Keratinocyte (primary cell): ENCODE data around the gene MFAP3L. TPM values are rescaled to one million over a fixed set of nuclear protein-coding genes. Genes with fewer than 3 reads are reported as not detected.

ENCODE experiments used
- DNase-seq: peaks from one replicate; pipeline ENCODE4 v3.0.0-alpha.2; 2011; ENCODE audit warnings: low read depth, missing footprints, low spot score
- FAIRE-seq: peaks from 2 replicates; lab custom pipeline; 2011; peaks lifted over from hg19 to GRCh38; lab: Jason Lieb, UNC
- H2AFZ ChIP-seq: 2 replicates; pipeline ENCODE4 v1.6.0; 2012; ENCODE audit warnings: low read length, control low read depth, inconsistent platforms; ENCODE audit not compliant: control insufficient read depth
- H3K27ac ChIP-seq: 2 replicates; pipeline ENCODE4 v1.5.1; 2011; ENCODE audit warnings: low read length; ENCODE audit not compliant: control insufficient read depth, insufficient read depth
- H3K27me3 ChIP-seq: 3 replicates; pipeline ENCODE4 v1.6.0; 2011; ENCODE audit warnings: low read length; ENCODE audit not compliant: control insufficient read depth, insufficient read depth; ENCODE audit errors: extremely low read depth
- H3K36me3 ChIP-seq, 2 experiments: 2 replicates in 1 of 2; 3 replicates in 1 of 2; pipeline ENCODE4 v1.5.1; 2011; ENCODE audit warnings: low read length in 2 of 2, mild to moderate bottlenecking in 1 of 2; ENCODE audit not compliant: control insufficient read depth in 2 of 2, insufficient read depth in 2 of 2; ENCODE audit errors: extremely low read depth in 1 of 2
- H3K4me1 ChIP-seq: 3 replicates; pipeline ENCODE4 v1.5.1; 2011; ENCODE audit warnings: low read length; ENCODE audit not compliant: control insufficient read depth, insufficient read depth; ENCODE audit errors: extremely low read depth
- H3K4me2 ChIP-seq: 3 replicates; pipeline ENCODE4 v1.6.0; 2011; ENCODE audit warnings: low read depth, low read length; ENCODE audit not compliant: control insufficient read depth, insufficient read depth; ENCODE audit errors: extremely low read depth
- H3K4me3 ChIP-seq, 3 experiments: fragments of 200-600 bp in 1 of 3; sonication (generic) in 1 of 3; 2 replicates in 2 of 3; 3 replicates in 1 of 3; pipeline ENCODE4 v1.5.1; 2011 to 2016; ENCODE audit warnings: low read length in 3 of 3, mild to moderate bottlenecking in 3 of 3, control low read depth in 2 of 3, inconsistent platforms in 1 of 3, low read depth in 1 of 3, mixed read lengths in 1 of 3, mixed run types in 1 of 3, moderate library complexity in 1 of 3; ENCODE audit not compliant: control insufficient read depth in 2 of 3, insufficient read depth in 2 of 3; ENCODE audit errors: extremely low read depth in 1 of 3
- H3K79me2 ChIP-seq: 2 replicates; pipeline ENCODE4 v1.6.0; 2012; ENCODE audit warnings: low read length; ENCODE audit not compliant: control insufficient read depth, insufficient read depth
- H3K9ac ChIP-seq: 3 replicates; pipeline ENCODE4 v1.6.0; 2011; ENCODE audit warnings: low read length; ENCODE audit not compliant: control insufficient read depth, insufficient read depth; ENCODE audit errors: extremely low read depth
- H3K9me1 ChIP-seq: 3 replicates; pipeline ENCODE4 v1.6.0; 2011; ENCODE audit warnings: low read length; ENCODE audit not compliant: control insufficient read depth, insufficient read depth; ENCODE audit errors: extremely low read depth
- H3K9me3 ChIP-seq: 2 replicates; pipeline ENCODE4 v1.5.1; 2012; ENCODE audit warnings: low read depth, low read length; ENCODE audit not compliant: control insufficient read depth
- H4K20me1 ChIP-seq: 3 replicates; pipeline ENCODE4 v1.6.0; 2011; ENCODE audit warnings: low read length; ENCODE audit not compliant: control insufficient read depth, insufficient read depth; ENCODE audit errors: extremely low read depth
- EZH2 ChIP-seq: IDR thresholded peaks from one replicate; pipeline ENCODE4 v1.6.1; 2012; ENCODE audit warnings: inconsistent platforms, mild to moderate bottlenecking, low read length, moderate library complexity
- dilution Hi-C: fragments of 300-500 bp; cut with MboI; formaldehyde crosslinking; loops from one replicate; pipeline ENCODE4 v1.7.0; 2020; ENCODE audit warnings: low sequenced_read_pairs; ENCODE audit not compliant: extremely low pct_ligation_motif_present
- polyA plus RNA-seq, 5 experiments: library from polyadenylated mRNA; depleted of rRNA in 3 of 5; stranded (reverse) in 3 of 5; stranded (forward) in 1 of 5; unstranded in 1 of 5; fragments of >200 nt; gene quantifications; 1 replicate in 1 of 5; 2 replicates in 3 of 5; 3 replicates in 1 of 5; pipeline versions ENCODE4 v1.2.1 to v1.2.3, GENCODE V29; 2011 to 2012; ENCODE audit warnings: missing spikeins in 2 of 5, low read depth in 1 of 5, low replicate concordance in 1 of 5
- TF ChIP-seq, protein P1 (sequence below), 3 experiments: IDR thresholded peaks in 1 of 3; conservative IDR thresholded peaks in 1 of 3; optimal IDR thresholded peaks in 1 of 3; 2 replicates in 2 of 3; 3 replicates in 1 of 3; pipeline versions ENCODE3 to v1.5.1; 2011; ENCODE audit warnings: low read length in 3 of 3, mild to moderate bottlenecking in 3 of 3, moderate library complexity in 2 of 3, control low read depth in 1 of 3, inconsistent platforms in 1 of 3; ENCODE audit not compliant: insufficient read depth in 2 of 3; ENCODE audit errors: extremely low read depth in 1 of 3

Gene MFAP3L
- polyA plus RNA-seq, 1 donor (not counting 4 experiments of a cell fraction or from before 2014, with no cell fraction given) = 7.6 TPM

DNA sequence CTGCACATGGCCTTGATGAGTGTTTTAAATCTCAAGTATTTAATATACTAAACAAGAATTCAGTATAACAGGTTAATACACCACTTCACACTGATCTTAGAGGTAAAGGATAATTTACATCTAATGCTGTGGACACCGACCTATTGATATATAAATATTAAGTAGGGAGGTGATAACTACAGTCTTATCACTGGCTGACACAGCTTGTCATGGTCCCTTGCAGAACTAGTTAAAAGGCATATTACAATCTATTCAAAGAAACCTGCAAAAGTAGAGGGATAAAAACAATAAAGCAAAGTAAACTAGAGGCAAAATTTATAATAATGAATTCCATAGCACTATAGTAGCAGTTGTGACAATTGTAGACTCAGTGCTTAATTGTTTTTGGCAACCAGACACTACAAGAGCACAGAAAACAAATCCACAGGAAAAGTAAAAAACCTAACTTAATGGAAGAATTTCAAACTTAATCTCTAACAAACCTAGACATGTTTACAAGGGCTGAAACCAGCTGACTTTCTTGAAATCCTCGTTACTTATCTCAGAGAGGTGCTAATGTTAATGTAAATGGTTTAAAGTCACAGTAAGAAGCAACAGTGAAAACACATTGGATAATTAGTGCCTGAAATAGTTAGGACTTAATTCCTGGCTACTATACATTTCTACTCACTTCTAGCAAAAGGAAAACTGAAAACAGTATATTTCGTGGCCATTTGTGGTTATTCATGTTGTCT, 25.0 kb downstream of the MFAP3L start:
- H3K9me3 ChIP-seq = no peaks in the 10 kb centered on the region
- no peaks in the 10 kb centered on the region for H3K9me1 ChIP-seq
- H3K36me3 ChIP-seq = no peaks in the 10 kb centered on the region
- H3K27me3 ChIP-seq = no peaks in the 10 kb centered on the region
- H3K4me1 ChIP-seq = no peaks in the 10 kb centered on the region
- no peak overlapping the region for H2AFZ ChIP-seq
- H3K9ac ChIP-seq = no peak overlapping the region
- DNase-seq (no peak), FAIRE-seq (peak; percentile 9)
- H4K20me1 ChIP-seq = no peaks in the 10 kb centered on the region
- no peak overlapping the region for H3K4me2 ChIP-seq
- no peak for TF ChIP-seq EZH2
- TF ChIP-seq, protein P1, sequence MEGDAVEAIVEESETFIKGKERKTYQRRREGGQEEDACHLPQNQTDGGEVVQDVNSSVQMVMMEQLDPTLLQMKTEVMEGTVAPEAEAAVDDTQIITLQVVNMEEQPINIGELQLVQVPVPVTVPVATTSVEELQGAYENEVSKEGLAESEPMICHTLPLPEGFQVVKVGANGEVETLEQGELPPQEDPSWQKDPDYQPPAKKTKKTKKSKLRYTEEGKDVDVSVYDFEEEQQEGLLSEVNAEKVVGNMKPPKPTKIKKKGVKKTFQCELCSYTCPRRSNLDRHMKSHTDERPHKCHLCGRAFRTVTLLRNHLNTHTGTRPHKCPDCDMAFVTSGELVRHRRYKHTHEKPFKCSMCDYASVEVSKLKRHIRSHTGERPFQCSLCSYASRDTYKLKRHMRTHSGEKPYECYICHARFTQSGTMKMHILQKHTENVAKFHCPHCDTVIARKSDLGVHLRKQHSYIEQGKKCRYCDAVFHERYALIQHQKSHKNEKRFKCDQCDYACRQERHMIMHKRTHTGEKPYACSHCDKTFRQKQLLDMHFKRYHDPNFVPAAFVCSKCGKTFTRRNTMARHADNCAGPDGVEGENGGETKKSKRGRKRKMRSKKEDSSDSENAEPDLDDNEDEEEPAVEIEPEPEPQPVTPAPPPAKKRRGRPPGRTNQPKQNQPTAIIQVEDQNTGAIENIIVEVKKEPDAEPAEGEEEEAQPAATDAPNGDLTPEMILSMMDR (optimal IDR thresholded peaks at IDR 0.05 in 1 of 3, IDR thresholded peaks at IDR 0.05 in 1 of 3, conservative IDR thresholded peaks at IDR 0.05 in 1 of 3; ENCODE audit: extremely low read depth in 1 of 3, insufficient read depth in 2 of 3, low read length in 3 of 3) = no peak
- H3K4me3 ChIP-seq = no peak overlapping the region
- dilution Hi-C loops = no loop called here
- no peak overlapping the region for H3K27ac ChIP-seq
- H3K79me2 ChIP-seq = no peaks in the 10 kb centered on the region

DNA sequence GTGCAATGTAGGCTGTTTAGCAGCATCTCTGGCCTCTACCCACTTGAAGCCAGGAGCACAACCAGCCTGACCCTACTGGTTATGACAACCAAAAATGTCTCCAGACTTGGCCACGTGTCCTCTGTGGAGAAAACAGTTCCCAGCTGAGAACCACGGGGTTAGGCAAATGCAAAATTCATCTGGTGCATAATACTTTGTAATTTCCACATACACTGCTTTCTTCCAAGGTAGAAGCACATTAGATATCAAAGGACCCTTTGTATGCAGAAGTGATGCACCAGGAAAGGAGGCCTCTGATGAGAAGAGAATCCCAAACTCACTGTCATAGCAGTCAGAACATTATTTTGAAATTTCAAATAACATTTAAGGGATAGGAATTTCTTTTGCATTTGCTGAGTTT, 26.3 kb downstream of the MFAP3L start:
- DNase-seq = no peak
- no peaks in the 10 kb centered on the region for H3K9me3 ChIP-seq

More for the DNA sequence above, 26.3 kb downstream of the MFAP3L start:
- no peaks in the 10 kb centered on the region for H3K27me3 ChIP-seq
- no peak overlapping the region for H3K4me3 ChIP-seq
- H3K4me2 ChIP-seq = no peak overlapping the region
- H3K79me2 ChIP-seq = no peaks in the 10 kb centered on the region
- no peaks in the 10 kb centered on the region for H3K36me3 ChIP-seq
- no peak for TF ChIP-seq EZH2
- TF ChIP-seq, protein P1 (optimal IDR thresholded peaks at IDR 0.05 in 1 of 3, IDR thresholded peaks at IDR 0.05 in 1 of 3, conservative IDR thresholded peaks at IDR 0.05 in 1 of 3; ENCODE audit: extremely low read depth in 1 of 3, insufficient read depth in 2 of 3, low read length in 3 of 3) = no peak
- no peaks in the 10 kb centered on the region for H4K20me1 ChIP-seq
- no peaks in the 10 kb centered on the region for H3K4me1 ChIP-seq
- no peak overlapping the region for H3K9ac ChIP-seq
- no peak overlapping the region for H2AFZ ChIP-seq
- H3K27ac ChIP-seq = no peak overlapping the region
- no peak for FAIRE-seq
- dilution Hi-C loops = no loop called here
- no peaks in the 10 kb centered on the region for H3K9me1 ChIP-seq
